ENCODE measurements around the gene MAMSTR.
"Not testable (repeated sequence)": the region's sequence is repeated elsewhere in the genome, so short reads cannot be mapped to it uniquely, and the experiment has no call there.

The MAMSTR gene

DNA sequence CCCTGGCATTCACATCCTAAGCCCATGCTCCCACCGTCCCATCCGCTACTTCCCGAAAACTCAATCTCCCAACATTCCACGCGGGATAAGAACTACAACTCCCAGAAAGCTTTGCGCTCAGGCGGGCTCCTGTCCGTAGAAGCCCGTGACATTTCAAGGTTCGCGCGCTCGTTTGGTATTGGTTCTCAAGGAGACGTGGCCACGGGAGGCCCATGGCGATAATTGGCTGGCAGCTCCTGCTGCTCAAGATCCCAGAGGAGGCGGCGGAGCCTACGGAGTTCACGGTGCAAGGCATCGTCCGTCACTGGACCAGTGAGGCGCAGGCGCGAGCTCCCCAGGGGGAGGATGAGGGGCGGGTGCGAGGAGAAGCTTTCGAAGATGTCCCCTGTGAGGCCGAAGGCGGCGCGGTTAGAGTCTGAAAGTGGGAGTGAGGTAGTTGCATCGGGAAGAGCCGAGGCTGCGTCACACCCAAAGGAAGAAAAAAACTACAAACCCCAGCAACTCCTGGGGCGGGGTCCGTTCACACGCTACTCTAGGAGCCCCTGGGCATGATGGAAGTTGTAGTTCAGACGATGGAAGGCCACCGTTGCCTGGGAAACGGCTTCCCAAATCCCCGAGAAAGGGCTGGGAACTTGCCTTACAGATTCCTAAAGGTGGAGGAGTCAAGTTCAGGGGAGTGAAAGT lies 1.2 kb upstream of the MAMSTR start:
- Histone ChIP-seq H4K20me1 (ENCODE audit: insufficient read depth, low read length) (no peaks in the 10 kb centered on the region), H3K79me2 (ENCODE audit: low read length) (no peaks in the 10 kb centered on the region), H3K4me3 (ENCODE audit: low read length) (peak overlapping the region; percentile 66), H3F3A (ENCODE audit: insufficient read depth, low read length) (no peaks in the 10 kb centered on the region), H3K4me2 (ENCODE audit: low read depth, low read length) (peak overlapping the region; percentile 84), H3K27me3 (replicated peaks; ENCODE audit: insufficient read depth, low read length) (peaks cover 46% of the 10 kb centered on the region), H2AFZ (ENCODE audit: low read length) (peak overlapping the region; percentile 60), H3K36me3 (replicated peaks; ENCODE audit: insufficient read depth, low read length) (no peaks in the 10 kb centered on the region), H3K9ac (ENCODE audit: low read length) (peak overlapping the region; percentile 71), H3K9me2 (replicated peaks; ENCODE audit: insufficient read depth, low read length) (no peaks in the 10 kb centered on the region), H3K4me1 (ENCODE audit: low read length) (peaks cover 6% of the 10 kb centered on the region; the same call in 1 of the 2 replicates), H3K9me3 (replicated peaks; ENCODE audit: insufficient read depth, low read length) (no peaks in the 10 kb centered on the region), H3K27ac (ENCODE audit: low read length) (peak overlapping the region; percentile 62; the same call in 1 of the 2 replicates)
- TF ChIP-seq EZH2phosphoT487 (IDR thresholded peaks at IDR 0.05; ENCODE audit: low read length) = no peak
- no peak for TF ChIP-seq EZH2 (optimal IDR thresholded peaks at IDR 0.05; ENCODE audit: low read depth, low read length)
- TF ChIP-seq, protein P1, sequence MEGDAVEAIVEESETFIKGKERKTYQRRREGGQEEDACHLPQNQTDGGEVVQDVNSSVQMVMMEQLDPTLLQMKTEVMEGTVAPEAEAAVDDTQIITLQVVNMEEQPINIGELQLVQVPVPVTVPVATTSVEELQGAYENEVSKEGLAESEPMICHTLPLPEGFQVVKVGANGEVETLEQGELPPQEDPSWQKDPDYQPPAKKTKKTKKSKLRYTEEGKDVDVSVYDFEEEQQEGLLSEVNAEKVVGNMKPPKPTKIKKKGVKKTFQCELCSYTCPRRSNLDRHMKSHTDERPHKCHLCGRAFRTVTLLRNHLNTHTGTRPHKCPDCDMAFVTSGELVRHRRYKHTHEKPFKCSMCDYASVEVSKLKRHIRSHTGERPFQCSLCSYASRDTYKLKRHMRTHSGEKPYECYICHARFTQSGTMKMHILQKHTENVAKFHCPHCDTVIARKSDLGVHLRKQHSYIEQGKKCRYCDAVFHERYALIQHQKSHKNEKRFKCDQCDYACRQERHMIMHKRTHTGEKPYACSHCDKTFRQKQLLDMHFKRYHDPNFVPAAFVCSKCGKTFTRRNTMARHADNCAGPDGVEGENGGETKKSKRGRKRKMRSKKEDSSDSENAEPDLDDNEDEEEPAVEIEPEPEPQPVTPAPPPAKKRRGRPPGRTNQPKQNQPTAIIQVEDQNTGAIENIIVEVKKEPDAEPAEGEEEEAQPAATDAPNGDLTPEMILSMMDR (IDR thresholded peaks at IDR 0.05; ENCODE audit: low read length) = no peak
- DNase-seq = peak; percentile 98

DNA sequence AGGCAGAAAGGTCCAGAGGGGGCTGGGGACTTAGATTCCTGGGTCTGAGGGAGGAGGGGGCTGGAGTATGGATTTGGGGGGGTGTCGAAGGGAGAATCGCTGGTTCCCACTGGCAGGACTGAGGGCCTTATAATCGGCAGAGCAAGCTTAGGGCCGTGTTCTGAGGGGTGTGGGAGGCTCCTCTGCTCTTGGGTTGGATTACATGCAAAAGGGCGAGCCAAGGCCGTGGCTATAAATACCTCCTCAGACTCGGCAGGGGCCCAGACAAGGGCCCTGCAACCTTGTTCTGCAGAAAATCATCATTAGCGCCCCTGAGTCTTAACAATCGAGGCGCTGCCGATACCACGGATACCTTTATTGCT lies 707 bp upstream of the MAMSTR start:
- H3K9ac ChIP-seq (ENCODE audit: low read length) = no peak overlapping the region

DNA sequence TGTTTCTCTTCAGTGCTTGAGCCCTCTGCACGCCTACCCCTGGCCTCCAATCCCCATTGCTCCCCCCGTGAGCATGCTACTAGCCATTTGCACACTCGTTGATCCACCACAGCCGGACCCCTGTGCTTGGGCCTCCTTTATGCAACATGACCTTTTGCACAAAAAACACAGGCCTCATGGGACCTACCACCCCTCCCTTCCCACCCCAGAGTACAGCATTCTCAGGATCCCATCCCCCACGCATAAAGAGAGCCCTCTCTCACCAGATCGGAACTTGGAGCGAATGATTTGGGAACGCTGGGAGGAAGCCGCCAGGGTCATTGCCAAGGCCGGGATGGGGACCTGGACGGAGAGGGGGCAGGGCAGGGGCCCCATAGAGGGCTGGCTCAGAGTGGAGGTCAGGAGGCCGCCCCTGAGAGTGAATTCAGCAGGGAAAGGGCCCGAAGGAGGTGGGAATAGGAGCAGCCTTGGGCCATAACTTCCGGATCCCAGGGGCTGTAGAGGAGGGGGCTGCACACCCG lies 754 bp downstream of the MAMSTR start:
- Histone ChIP-seq H3F3A (ENCODE audit: insufficient read depth, low read length) (no peaks in the 10 kb centered on the region), H3K9me3 (replicated peaks; ENCODE audit: insufficient read depth, low read length) (no peaks in the 10 kb centered on the region), H4K20me1 (ENCODE audit: insufficient read depth, low read length) (no peaks in the 10 kb centered on the region), H3K4me2 (ENCODE audit: low read depth, low read length) (no peak overlapping the region), H3K4me1 (ENCODE audit: low read length) (peaks cover 10% of the 10 kb centered on the region; the same call in 1 of the 2 replicates), H3K9me2 (replicated peaks; ENCODE audit: insufficient read depth, low read length) (no peaks in the 10 kb centered on the region), H3K27ac (ENCODE audit: low read length) (no peak overlapping the region), H3K27me3 (replicated peaks; ENCODE audit: insufficient read depth, low read length) (peaks cover 47% of the 10 kb centered on the region), H3K9ac (ENCODE audit: low read length) (no peak overlapping the region), H3K36me3 (replicated peaks; ENCODE audit: insufficient read depth, low read length) (no peaks in the 10 kb centered on the region), H3K79me2 (ENCODE audit: low read length) (no peaks in the 10 kb centered on the region), H2AFZ (ENCODE audit: low read length) (no peak overlapping the region), H3K4me3 (ENCODE audit: low read length) (no peak overlapping the region)
- TF ChIP-seq, protein P1 (IDR thresholded peaks at IDR 0.05; ENCODE audit: low read length) = no peak
- TF ChIP-seq EZH2 (optimal IDR thresholded peaks at IDR 0.05; ENCODE audit: low read depth, low read length) (no peak), EZH2phosphoT487 (IDR thresholded peaks at IDR 0.05; ENCODE audit: low read length) (no peak)
- DNase-seq = no peak

More for the DNA sequence above, 707 bp upstream of the MAMSTR start:
- Histone ChIP-seq H3K4me2 (ENCODE audit: low read depth, low read length) (peak overlapping the region; percentile 84), H3K79me2 (ENCODE audit: low read length) (no peaks in the 10 kb centered on the region), H3K4me3 (ENCODE audit: low read length) (peak overlapping the region; percentile 66), H4K20me1 (ENCODE audit: insufficient read depth, low read length) (no peaks in the 10 kb centered on the region), H3K36me3 (replicated peaks; ENCODE audit: insufficient read depth, low read length) (no peaks in the 10 kb centered on the region), H3K9me2 (replicated peaks; ENCODE audit: insufficient read depth, low read length) (no peaks in the 10 kb centered on the region), H2AFZ (ENCODE audit: low read length) (peak overlapping the region; percentile 60), H3K27ac (ENCODE audit: low read length) (no peak overlapping the region), H3K9me3 (replicated peaks; ENCODE audit: insufficient read depth, low read length) (no peaks in the 10 kb centered on the region), H3K27me3 (replicated peaks; ENCODE audit: insufficient read depth, low read length) (peaks cover 51% of the 10 kb centered on the region), H3F3A (ENCODE audit: insufficient read depth, low read length) (no peaks in the 10 kb centered on the region), H3K4me1 (ENCODE audit: low read length) (peaks cover 6% of the 10 kb centered on the region; the same call in 1 of the 2 replicates)
- no peak for DNase-seq
- TF ChIP-seq EZH2 (optimal IDR thresholded peaks at IDR 0.05; ENCODE audit: low read depth, low read length) = no peak
- no peak for TF ChIP-seq EZH2phosphoT487 (IDR thresholded peaks at IDR 0.05; ENCODE audit: low read length)
- TF ChIP-seq, protein P1 (IDR thresholded peaks at IDR 0.05; ENCODE audit: low read length) = no peak

DNA sequence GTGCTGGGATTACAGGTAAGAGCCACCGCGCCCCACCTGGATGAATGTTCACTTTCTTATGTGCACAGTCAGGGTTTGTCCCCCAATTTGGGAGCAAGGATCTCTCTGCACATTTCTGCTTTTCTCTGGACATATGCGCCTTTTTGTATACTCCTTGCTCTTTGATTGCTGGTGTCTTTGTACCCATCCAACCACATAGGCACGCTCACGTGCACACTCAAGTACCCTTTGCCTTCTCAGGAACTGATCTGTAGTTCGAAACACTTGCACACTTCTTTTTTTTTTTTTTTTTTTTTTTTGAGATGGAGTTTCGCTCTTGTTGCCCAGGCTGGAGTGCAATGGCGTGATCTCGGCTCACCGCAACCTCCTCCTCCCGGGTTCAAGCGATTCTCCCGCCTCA lies 1.4 kb downstream of the MAMSTR start:
- not testable (repeated sequence) for H3K9me2 ChIP-seq (replicated peaks; ENCODE audit: insufficient read depth, low read length); H3F3A ChIP-seq (ENCODE audit: insufficient read depth, low read length); H3K27ac ChIP-seq (ENCODE audit: low read length)

More for the DNA sequence above, 1.4 kb downstream of the MAMSTR start:
- not testable (repeated sequence) for DNase-seq; H3K36me3 ChIP-seq (replicated peaks; ENCODE audit: insufficient read depth, low read length); H3K9ac ChIP-seq (ENCODE audit: low read length); H4K20me1 ChIP-seq (ENCODE audit: insufficient read depth, low read length); H3K4me3 ChIP-seq (ENCODE audit: low read length); H2AFZ ChIP-seq (ENCODE audit: low read length); H3K79me2 ChIP-seq (ENCODE audit: low read length); H3K9me3 ChIP-seq (replicated peaks; ENCODE audit: insufficient read depth, low read length); H3K4me2 ChIP-seq (ENCODE audit: low read depth, low read length)
- Histone ChIP-seq H3K27me3 (replicated peaks; ENCODE audit: insufficient read depth, low read length) (peaks cover 49% of the 10 kb centered on the region), H3K4me1 (ENCODE audit: low read length) (peaks cover 10% of the 10 kb centered on the region; the same call in 1 of the 2 replicates)
